AG04450 (cell line): ENCODE measurements around the gene PPM1F. TPM values are rescaled to one million over a fixed set of nuclear protein-coding genes. Genes with fewer than 3 reads are reported as not detected.

Experiments
- CTCF ChIA-PET: fragments of 300-600, 350-600 bp; formaldehyde crosslinking; extraction: SDS; loops from one replicate; lab custom pipeline; 2022; ENCODE audit warnings: antibody characterized with exemption, inconsistent platforms; lab: Charles Lee
- POLR2A ChIA-PET: fragments of 350-600 bp; formaldehyde crosslinking; extraction: SDS; loops from one replicate; lab custom pipeline; 2021; ENCODE audit warnings: antibody characterized with exemption, inconsistent platforms; lab: Yijun Ruan, JAX
- DNase-seq: peaks from one replicate; pipeline ENCODE4 v3.0.0-alpha.2; 2011; ENCODE audit warnings: low read depth, low spot score
- H3K27ac ChIP-seq: one replicate; pipeline ENCODE4 v1.5.1; 2012; ENCODE audit warnings: low read depth, low read length, control low read depth
- H3K27me3 ChIP-seq: one replicate; pipeline ENCODE4 v1.6.0; 2012; ENCODE audit warnings: low read length; ENCODE audit not compliant: control insufficient read depth, insufficient read depth
- H3K4me3 ChIP-seq: 2 replicates; pipeline ENCODE4 v1.5.1; 2011; ENCODE audit warnings: mild to moderate bottlenecking, low read depth, low read length, control low read depth
- H3K9me3 ChIP-seq: 2 replicates; pipeline ENCODE4 v1.5.1; 2012; ENCODE audit warnings: low read length; ENCODE audit not compliant: control insufficient read depth, insufficient read depth
- CTCF ChIP-seq: IDR thresholded peaks from 2 replicates; pipeline ENCODE4 v1.5.1; 2011; ENCODE audit warnings: low read depth, low read length, control low read depth, inconsistent platforms
- polyA plus RNA-seq: library from polyadenylated mRNA; depleted of rRNA; stranded (reverse); fragments of >200 nt; gene quantifications from 2 replicates; pipeline ENCODE4 v1.2.3, GENCODE V29; 2011

PPM1F gene
- polyA plus RNA-seq, 1 experiment: 17.7 TPM

- Histone ChIP-seq H3K4me3 (no peak overlapping the region), H3K9me3 (no peaks in the 10 kb centered on the region), H3K27me3 (peaks cover 33% of the 10 kb centered on the region), H3K27ac (no peak overlapping the region)
- no peak for TF ChIP-seq CTCF
- ChIA-PET POLR2A (no interaction called here), CTCF (interaction anchor here (0.6 kb wide), 1 partner anchor 10 kb away, joined by 8 read pairs; no protein-coding TSS in a partner anchor)
- DNase-seq: no peak
Observed at GRCh38 chr22:21995660-21996059, 43.0 kb upstream of the PPM1F start.

GRCh38 chr22:21994881-21995444 lies 42.3 kb upstream of the PPM1F start:
- ChIA-PET POLR2A (no interaction called here), CTCF (no interaction called here)
- Histone ChIP-seq H3K27ac (no peak overlapping the region), H3K27me3 (peaks cover 36% of the 10 kb centered on the region), H3K4me3 (no peak overlapping the region), H3K9me3 (no peaks in the 10 kb centered on the region)
- TF ChIP-seq CTCF: no peak
- no peak for DNase-seq

- Histone ChIP-seq H3K4me3 (no peak overlapping the region), H3K27me3 (peaks cover 44% of the 10 kb centered on the region), H3K9me3 (no peaks in the 10 kb centered on the region), H3K27ac (no peak overlapping the region)
- no peak for DNase-seq
- TF ChIP-seq CTCF: no peak
- ChIA-PET CTCF (interaction anchor here (1.3 kb wide), 1 partner anchor 21 kb away, joined by 3 read pairs; no protein-coding TSS in a partner anchor), POLR2A (no interaction called here)
Observed at GRCh38 chr22:21992593-21993237, 40.1 kb upstream of the PPM1F start.

- Histone ChIP-seq H3K4me3 (no peak overlapping the region), H3K27ac (no peak overlapping the region), H3K9me3 (no peaks in the 10 kb centered on the region), H3K27me3 (peaks cover 44% of the 10 kb centered on the region)
- DNase-seq: no peak
- ChIA-PET POLR2A (no interaction called here), CTCF (no interaction called here)
- TF ChIP-seq CTCF: no peak
Observed at GRCh38 chr22:21991774-21992173, 39.1 kb upstream of the PPM1F start.

- no peak for TF ChIP-seq CTCF
- H3K27me3 ChIP-seq: peaks cover 44% of the 10 kb centered on the region
- POLR2A ChIA-PET: no interaction called here
- H3K27ac ChIP-seq: no peak overlapping the region
- CTCF ChIA-PET: interaction anchor here (0.6 kb wide), 1 partner anchor 86 kb away, joined by 5 read pairs; no protein-coding TSS in a partner anchor
- no peak overlapping the region for H3K4me3 ChIP-seq
- no peak for DNase-seq
- no peaks in the 10 kb centered on the region for H3K9me3 ChIP-seq
Observed at GRCh38 chr22:21991304-21991596, 38.6 kb upstream of the PPM1F start.
